ENCODE results near the gene AKR1A1. TPM values are rescaled to one million over a fixed set of nuclear protein-coding genes. Genes with fewer than 3 reads are reported as not detected.
"Not testable (repeated sequence)": the region's sequence is repeated elsewhere in the genome, so short reads cannot be mapped to it uniquely, and the experiment has no call there.

AKR1A1 gene
- total RNA-seq, 1 donor from 2014 or later = 175 TPM

DNA sequence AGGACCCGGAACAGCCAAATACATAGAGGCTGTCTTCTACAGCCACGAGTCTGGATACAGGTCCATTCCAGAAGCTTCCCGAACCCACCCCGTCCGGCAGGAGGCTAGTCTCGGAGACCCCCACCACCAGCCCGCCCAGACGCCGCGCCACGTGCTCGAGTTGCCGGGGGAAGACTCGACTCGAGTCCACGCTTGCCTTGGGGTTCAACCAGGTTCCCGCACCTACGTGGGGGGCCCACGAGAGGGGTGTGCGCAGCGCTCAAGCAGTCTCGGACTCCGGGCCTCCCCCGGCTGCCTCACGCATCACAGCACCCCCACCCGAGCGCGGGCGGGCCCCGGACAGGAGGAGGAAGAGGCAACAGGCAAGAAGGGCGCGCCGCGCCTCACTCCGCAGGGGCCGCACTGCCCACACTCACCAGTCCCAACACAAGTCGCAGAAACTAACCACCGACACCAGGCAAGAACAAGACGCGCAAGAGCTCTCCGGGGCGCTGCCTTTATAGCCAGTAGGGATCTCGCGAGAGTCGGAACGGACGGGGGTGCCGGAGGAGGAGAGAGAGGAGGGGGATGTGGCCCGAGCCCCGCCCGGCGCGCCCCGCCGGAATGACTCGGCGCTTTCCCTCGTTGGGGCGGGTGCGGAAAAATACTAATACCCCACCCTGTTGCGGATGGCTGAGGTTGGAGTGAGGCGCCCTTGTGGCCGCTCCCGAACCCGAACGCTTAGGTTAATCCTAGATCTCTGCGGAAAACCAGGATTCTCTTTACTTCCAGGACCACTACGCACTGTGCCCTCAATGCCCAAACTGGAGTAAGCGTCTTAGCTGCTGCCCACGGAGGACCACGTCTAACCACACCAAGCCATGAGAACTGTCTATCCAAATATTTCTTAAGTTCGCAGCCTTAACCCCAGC, 29.0 kb upstream of the AKR1A1 start, which contains the start of gene PRDX1:
Gene PRDX1 (minus strand): TSS at position 472 of the 911 bp plus-strand sequence. CDS start 2,841 bp downstream, outside the sequence.
- peak within 1 kb of the TSS; percentile 95 for H3K4me3 Mint-ChIP-seq (ENCODE audit: unreplicated experiment)
- H3K4me1 Mint-ChIP-seq (ENCODE audit: unreplicated experiment) = peaks cover 31% of the 10 kb centered on the region
- H3K27ac Mint-ChIP-seq (ENCODE audit: unreplicated experiment) = peak within 1 kb of the TSS; percentile 99
- peak; percentile 99 for DNase-seq (ENCODE audit: extremely low spot score, unreplicated experiment)
- no peaks in the 10 kb centered on the region for H3K9me3 Mint-ChIP-seq (ENCODE audit: unreplicated experiment)
- H3K36me3 Mint-ChIP-seq (ENCODE audit: unreplicated experiment) = peaks cover 6% of the 10 kb centered on the region
- TF ChIP-seq, protein P1, sequence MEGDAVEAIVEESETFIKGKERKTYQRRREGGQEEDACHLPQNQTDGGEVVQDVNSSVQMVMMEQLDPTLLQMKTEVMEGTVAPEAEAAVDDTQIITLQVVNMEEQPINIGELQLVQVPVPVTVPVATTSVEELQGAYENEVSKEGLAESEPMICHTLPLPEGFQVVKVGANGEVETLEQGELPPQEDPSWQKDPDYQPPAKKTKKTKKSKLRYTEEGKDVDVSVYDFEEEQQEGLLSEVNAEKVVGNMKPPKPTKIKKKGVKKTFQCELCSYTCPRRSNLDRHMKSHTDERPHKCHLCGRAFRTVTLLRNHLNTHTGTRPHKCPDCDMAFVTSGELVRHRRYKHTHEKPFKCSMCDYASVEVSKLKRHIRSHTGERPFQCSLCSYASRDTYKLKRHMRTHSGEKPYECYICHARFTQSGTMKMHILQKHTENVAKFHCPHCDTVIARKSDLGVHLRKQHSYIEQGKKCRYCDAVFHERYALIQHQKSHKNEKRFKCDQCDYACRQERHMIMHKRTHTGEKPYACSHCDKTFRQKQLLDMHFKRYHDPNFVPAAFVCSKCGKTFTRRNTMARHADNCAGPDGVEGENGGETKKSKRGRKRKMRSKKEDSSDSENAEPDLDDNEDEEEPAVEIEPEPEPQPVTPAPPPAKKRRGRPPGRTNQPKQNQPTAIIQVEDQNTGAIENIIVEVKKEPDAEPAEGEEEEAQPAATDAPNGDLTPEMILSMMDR (IDR thresholded peaks at IDR 0.05) = no peak
- no peaks in the 10 kb centered on the region for H3K27me3 Mint-ChIP-seq (ENCODE audit: unreplicated experiment)

DNA sequence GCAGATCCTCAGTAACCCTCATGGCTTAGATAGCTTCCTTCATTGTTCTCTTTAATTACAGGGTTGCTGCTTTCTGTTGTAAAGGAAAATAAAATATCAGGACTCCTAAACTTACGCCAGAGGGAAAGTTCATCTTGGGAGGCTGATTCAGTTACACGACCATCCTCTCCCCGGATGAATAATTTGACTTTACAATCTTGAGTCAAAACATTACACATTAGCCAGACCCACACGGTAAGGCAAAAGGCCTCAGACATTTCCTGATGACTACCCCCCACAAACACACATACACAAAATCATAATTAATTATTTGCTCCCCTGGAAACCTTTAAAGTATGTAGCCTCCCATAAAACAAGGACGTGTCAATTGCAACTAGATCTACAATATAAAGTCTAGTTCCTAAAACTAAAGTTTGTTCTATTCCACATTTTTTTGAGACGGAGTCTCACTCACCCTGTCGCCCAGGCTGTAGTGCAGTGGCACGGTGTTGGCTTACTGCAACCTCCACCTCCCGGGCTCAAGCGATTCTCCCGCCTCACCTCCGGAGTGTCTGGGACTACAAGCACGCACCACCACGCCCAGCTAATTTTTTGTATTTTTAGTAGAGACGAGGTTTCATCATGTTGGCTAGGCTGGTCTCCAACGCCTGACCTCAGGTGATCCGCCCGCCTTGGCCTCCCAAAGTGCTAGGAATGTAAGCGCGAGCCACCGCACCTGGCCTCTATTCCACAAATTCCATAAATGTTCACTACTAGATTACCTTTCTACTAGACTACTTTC, 28.1 kb upstream of the AKR1A1 start:
- Mint-ChIP-seq H3K27me3 (ENCODE audit: unreplicated experiment) (no peaks in the 10 kb centered on the region), H3K4me1 (ENCODE audit: unreplicated experiment) (peaks cover 31% of the 10 kb centered on the region), H3K27ac (ENCODE audit: unreplicated experiment) (peak overlapping the region; percentile 99), H3K36me3 (ENCODE audit: unreplicated experiment) (no peaks in the 10 kb centered on the region), H3K4me3 (ENCODE audit: unreplicated experiment) (peak overlapping the region; percentile 95), H3K9me3 (ENCODE audit: unreplicated experiment) (no peaks in the 10 kb centered on the region)
- TF ChIP-seq, protein P1 (IDR thresholded peaks at IDR 0.05) = no peak
- no peak for DNase-seq (ENCODE audit: extremely low spot score, unreplicated experiment)

DNA sequence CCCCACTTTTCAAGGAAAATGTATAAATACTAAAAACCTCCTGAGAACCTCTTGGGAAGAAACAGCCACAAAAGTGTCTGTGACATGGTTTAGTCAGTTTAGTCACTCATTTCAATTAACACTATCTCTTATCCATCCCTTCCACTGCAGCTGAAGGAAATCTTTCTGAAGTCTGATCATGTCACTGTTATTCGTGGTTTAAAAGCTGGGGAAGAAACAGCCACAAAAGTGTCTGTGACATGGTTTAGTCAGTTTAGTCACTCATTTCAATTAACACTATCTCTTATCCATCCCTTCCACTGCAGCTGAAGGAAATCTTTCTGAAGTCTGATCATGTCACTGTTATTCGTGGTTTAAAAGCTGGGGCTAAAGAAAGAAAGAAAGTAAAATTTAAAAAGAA, 27.1 kb upstream of the AKR1A1 start:
- not testable (repeated sequence) for DNase-seq (ENCODE audit: extremely low spot score, unreplicated experiment); H3K9me3 Mint-ChIP-seq (ENCODE audit: unreplicated experiment); H3K36me3 Mint-ChIP-seq (ENCODE audit: unreplicated experiment); H3K4me3 Mint-ChIP-seq (ENCODE audit: unreplicated experiment); H3K27me3 Mint-ChIP-seq (ENCODE audit: unreplicated experiment)
- Mint-ChIP-seq H3K27ac (ENCODE audit: unreplicated experiment) (peak overlapping the region; percentile 99), H3K4me1 (ENCODE audit: unreplicated experiment) (peaks cover 29% of the 10 kb centered on the region)

DNA sequence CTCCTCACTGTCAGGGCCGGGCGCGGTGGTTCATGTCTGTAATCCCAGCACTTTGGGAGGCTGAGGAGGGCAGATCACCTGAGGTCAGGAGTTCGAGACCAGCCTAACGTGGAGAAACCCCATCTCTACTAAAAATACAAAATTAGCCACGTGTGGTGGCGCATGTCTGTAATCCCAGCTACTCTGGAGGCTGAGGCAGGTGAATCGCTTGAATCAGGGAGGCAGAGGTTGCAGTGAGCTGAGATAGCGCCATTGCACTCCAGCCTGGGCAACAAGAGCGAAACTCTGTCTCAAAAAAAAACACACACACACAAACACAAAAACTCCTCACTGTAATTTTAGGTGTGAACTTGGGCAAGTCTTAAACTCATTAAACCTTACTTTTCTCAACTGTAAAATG, 26.7 kb upstream of the AKR1A1 start:
- H3K4me1 Mint-ChIP-seq (ENCODE audit: unreplicated experiment) = peaks cover 25% of the 10 kb centered on the region
- H3K9me3 Mint-ChIP-seq (ENCODE audit: unreplicated experiment); H3K36me3 Mint-ChIP-seq (ENCODE audit: unreplicated experiment); DNase-seq (ENCODE audit: extremely low spot score, unreplicated experiment); H3K4me3 Mint-ChIP-seq (ENCODE audit: unreplicated experiment); H3K27ac Mint-ChIP-seq (ENCODE audit: unreplicated experiment); H3K27me3 Mint-ChIP-seq (ENCODE audit: unreplicated experiment): not testable (repeated sequence)

DNA sequence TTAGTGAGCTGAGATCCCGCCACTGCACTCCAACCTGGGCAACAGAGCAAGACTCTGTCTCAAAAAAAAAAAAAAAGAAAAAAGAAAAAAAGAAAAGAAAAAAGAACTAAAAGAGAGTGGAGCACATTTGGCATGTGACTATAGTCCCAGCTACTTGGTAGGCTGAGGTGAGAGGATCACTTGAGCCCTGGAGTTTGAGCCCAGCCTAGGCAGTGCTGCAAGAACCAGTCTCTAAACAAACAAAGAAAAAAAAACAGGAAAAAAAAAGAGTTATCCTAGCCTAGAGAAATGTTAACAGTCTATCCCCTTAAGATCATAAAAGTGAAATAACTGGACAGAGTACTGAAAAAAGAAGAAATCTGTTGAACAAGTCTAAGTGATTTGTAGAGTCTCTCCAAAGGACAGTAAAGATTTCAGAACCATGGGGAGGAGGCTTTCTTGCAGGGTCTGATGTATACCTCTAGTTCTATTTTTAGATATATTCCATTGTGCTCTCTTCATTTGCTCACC, 24.4 kb upstream of the AKR1A1 start:
- TF ChIP-seq, protein P1 (IDR thresholded peaks at IDR 0.05) = no peak
- DNase-seq (ENCODE audit: extremely low spot score, unreplicated experiment) = no peak
- Mint-ChIP-seq H3K36me3 (ENCODE audit: unreplicated experiment) (no peaks in the 10 kb centered on the region), H3K27ac (ENCODE audit: unreplicated experiment) (peak overlapping the region; percentile 12), H3K4me3 (ENCODE audit: unreplicated experiment) (no peak overlapping the region), H3K27me3 (ENCODE audit: unreplicated experiment) (no peaks in the 10 kb centered on the region), H3K9me3 (ENCODE audit: unreplicated experiment) (no peaks in the 10 kb centered on the region), H3K4me1 (ENCODE audit: unreplicated experiment) (peaks cover 12% of the 10 kb centered on the region)
